ENCODE data around the gene SLC6A5.
"Not testable (repeated sequence)": the region's sequence is repeated elsewhere in the genome, so short reads cannot be mapped to it uniquely, and the experiment has no call there.

Gene SLC6A5

DNA sequence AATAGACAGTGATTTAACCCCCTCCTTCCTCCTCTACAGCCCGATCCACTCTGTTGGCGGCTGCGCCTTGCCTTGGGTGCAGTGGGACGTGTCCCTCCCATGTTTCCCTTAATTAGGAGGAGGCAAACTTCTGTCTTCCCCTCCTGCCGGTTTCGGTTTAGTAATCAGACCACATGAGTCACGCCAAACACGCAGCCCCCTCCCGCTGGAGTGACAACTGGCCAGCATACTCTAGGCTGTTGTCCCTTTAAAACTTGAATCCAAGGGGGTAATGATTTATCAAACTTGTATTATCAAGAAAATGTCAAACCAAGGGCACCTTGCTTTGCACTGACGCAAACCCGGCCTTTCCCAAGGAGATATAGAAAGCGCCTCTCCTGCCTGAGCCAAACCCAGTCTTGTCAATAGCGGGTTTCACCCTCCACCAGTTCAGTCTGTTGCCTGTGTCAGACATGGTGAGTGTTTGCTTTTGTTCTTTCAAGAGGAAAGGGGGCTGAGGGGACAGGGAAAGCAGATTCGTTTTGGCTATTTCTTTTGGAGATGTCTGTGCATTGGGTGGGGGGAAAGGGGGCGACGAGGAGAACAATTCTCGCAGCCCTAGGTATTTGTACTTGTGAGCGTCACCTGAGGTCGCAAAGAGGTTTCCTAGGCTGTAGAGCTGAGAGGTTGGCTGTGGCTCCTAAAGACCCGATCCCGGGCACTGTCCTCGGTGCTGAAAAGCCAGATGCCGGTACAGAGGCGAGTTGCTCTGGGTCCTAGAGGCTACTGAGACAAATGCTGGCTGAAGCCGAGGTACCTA, at the start of gene SLC6A5:
SLC6A5 (plus strand) TSS at position 388 of the 799 bp plus-strand sequence; CDS start at position 453, 65 bp downstream.
- DNase-seq (ENCODE audit: low read depth in 2 of 2): no peak

DNA sequence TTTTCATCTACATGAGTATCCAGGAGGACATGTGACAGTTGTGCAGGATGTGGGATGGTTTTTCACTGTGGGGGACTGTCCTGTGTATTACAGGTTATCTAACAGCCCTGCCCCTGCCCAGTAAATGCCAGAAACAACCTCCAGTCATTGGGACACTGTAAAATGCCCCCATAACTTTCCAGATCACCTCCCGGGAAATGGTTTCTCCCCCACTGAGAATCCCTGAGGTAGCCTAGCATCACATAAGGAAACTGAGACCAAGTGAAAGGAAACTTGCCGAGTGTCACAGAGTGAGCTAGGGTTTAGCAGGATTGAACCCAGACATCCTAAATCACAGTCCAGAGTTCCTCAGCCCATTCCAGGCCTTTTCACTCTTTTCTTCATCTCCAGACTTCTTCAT, 48.3 kb upstream of the SLC6A5 start:
- no peak for DNase-seq (ENCODE audit: low read depth in 2 of 2)

DNA sequence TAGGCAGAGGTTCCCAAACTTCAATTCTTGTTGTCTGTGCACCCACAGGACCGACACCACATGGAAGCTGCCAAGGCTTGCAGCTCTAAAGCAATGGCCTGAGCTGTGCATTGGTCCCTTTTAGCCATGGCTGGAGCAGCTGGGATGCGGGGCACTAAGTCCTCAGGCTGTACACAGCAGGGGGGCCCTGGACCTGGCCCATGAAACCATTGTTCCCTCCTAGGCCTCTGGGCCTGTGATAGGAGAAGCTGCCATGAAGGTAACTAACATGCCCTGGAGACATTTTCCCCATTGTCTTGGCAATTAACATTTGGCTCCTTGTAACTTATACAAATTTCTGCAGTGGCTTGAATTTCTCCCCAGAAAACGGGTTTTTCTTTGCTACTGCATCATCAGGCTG, 43.6 kb upstream of the SLC6A5 start:
- DNase-seq (ENCODE audit: low read depth in 2 of 2): no peak

DNA sequence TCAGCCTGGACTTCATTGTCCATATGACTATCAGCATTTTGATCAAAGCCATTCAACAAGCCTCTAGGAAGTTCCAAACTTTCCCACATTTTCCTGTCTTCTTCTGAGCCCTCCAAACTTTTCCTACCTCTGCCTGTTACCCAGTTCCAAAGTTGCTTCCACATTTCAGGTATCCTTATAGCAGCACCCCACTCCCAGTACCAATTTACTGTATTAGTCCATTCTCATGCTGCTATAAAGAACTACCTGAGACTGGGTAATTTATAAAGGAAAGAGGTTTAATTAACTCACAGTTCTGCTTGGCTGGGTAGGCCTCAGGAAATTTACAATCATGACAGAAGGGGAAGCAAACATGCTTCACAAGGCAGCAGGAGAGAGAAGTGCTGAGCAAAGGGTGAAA, 43.0 kb upstream of the SLC6A5 start:
- DNase-seq (ENCODE audit: low read depth in 2 of 2): not testable (repeated sequence)

DNA sequence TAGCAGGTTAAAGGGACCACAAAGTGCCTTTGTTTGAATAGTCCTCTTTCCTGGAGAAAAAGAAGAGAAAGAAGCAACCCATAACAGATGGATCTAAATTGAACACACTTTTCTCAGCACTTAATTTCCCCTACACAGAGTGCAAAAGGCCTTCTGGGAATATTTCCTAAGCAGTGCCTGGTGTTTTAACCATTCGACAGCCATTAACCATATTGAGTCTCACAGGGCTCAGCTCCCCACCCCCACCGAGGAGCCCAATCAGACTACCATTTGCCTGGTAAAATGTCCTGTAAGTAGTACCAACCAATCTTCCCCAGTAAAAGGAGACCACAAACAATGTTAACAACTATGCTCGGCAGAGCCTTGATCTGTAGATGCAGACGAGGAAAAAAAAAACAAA, 40.7 kb upstream of the SLC6A5 start:
- no peak for DNase-seq (ENCODE audit: low read depth in 2 of 2)

DNA sequence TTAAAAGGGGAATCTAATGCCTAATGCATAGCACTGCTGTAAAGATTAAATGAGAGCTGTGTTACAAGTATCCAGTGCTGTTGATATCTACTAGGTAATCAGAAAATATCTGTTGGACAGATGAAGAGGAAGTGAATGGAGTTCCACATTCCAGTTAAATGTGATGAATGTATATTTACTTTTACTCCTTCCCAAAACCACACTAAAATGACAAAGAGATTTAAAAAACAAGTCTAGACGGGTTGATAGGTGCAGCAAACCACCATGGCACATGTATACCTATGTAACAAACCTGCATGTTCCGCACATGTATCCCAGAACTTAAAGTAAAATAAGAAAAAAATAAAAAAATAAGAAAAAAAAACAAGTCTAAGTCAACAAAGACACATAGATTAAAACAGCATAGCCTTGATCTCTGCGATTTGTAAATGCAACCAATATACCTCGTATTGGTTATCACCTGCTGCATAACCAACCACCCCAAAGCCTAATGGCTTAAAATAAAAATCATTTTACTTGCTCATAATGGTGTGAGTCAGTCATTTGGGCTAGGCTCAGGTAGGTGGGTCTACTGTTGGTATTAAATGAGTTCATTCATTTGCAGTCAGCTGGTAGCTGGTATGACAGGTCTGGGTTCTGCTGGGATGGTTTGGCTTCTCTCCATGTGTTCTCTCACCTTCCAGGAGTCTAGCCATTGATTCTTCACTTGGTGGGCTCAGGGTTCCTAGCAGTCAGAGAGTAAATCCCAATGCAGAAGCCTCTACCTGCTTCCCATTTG, 39.7 kb upstream of the SLC6A5 start:
- no peak for DNase-seq (ENCODE audit: low read depth in 2 of 2)

DNA sequence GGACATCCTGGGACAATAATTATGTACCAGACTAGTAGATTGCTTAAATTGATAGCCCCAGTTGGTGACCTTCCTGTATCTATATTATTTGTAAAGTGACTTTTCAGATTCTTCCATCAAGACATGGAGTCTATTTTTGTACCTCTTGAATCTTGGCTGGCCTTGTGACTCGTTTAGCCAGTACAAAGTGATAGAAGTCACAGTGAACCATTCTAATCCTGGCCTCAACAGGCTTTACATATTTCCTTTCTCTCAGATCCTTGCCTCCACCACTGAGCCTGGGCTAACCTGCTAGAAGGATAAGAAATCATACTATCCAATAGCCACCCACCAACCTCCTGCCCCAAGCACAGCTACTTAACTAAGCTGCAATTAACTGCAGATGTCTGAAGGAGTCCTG, 37.5 kb upstream of the SLC6A5 start:
- no peak for DNase-seq (ENCODE audit: low read depth in 2 of 2)

DNA sequence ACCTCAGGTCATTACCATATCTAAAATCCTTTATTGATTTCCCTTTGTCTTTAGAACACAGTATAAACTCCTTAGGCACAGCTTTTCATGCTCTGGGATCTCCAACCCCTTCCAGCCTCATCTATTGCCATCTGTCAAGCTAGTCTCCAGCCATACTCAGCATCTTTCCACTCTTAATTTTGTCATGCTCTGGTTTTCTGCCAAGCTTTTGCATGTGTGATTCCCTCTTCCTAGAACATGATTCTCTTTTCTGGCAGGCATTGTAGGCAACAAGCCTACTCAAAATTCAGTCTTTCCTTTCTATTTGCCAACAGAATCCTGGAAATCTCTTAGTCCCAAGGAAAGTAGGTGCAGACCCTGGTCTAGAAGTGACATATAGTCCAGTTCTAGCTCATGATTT, 35.5 kb upstream of the SLC6A5 start:
- no peak for DNase-seq (ENCODE audit: low read depth in 2 of 2)

DNA sequence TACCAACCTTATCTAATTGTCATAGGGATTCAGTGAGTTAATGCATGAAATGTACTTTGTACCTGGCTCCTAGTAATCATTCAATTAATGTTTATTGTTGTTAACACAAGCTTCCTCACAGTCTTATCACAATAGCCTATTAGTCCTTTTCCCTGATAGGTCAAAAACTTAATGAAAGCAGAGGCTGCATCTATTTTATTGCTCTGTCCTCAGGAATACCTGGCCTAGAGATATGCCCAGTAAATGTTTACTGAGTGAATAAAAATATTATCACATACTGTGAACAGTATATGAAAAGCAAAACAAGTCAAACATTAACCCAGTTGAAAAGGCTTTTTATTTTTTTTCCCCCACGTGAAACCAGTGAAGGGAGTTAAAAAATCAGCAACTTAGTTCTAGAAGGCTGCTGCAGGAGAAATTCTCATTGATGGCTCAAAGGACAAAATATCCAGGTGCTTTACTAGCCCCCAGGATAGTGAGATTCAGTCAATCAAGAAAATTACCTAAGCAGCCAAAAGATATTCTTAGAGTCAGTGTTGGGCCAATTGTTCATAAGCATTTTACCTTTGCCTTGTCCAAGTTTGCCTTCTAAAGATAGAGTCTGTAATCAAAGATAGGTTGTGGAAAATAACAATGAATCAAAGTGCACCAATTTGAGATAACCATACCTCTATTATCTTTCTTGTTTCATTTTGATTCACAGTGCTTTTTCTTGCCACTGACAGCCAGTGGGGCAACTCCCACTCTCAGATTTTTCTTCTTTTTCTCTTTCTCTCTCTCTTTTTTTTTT, 34.4 kb upstream of the SLC6A5 start:
- no peak for DNase-seq (ENCODE audit: low read depth in 2 of 2)

DNA sequence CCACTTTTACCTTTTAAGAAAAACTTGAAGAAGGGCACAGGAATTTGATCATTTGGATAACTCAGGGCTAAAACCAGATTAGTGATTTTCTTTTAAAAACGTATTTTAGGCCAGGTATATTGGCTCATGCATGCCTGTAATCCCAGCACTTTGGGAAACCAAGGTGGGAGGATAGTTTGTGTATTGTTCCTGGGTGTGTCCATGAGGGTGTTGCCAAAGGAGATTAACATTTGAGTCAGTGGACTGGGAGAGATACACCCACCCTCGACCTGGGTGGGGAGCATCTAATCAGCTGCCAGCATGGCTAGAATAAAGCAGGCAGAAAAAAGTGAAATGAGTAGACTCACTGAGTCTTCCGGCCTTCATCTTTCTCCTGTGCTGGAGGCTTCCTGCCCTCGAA, 33.3 kb upstream of the SLC6A5 start:
- not testable (repeated sequence) for DNase-seq (ENCODE audit: low read depth in 2 of 2)

DNA sequence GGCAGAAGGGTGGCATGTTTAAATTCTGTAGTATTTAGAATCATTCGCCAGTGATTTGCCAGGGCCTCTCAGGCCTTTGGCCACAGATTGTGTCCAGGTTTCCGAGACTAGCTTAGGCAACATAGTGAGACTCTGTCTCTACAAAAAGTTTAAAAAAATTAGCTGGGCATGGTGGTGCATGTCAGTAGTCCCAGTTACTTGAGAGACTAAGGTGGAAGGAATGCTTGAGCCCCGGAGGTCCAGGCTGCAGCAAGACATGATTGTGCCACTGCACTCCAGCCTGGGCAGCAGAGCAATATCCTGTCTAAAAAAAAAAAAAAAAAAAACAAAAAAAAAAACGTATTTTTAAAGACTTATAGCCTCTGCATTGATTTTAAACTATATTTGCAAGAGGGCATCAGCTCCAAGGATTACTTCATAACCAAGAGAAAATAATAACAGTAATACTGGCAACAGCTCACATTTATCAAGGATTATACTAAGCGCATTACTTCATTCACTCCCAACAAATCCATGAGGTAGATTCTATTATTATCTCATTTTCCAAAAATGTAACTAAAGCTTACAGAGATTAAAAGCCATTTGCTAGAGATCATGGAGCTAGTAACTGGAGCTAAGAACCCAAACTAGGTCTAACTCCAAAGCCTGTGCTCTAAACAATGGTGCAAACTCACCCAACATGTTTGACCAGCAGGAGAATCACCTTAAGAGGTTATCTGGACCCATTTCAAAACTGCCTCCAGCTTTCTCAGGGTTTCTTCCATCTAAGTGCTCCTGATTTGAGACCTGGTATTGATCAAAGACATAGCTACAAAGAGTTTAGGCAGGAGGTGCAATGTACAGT, 32.6 kb upstream of the SLC6A5 start:
- no peak for DNase-seq (ENCODE audit: low read depth in 2 of 2)

DNA sequence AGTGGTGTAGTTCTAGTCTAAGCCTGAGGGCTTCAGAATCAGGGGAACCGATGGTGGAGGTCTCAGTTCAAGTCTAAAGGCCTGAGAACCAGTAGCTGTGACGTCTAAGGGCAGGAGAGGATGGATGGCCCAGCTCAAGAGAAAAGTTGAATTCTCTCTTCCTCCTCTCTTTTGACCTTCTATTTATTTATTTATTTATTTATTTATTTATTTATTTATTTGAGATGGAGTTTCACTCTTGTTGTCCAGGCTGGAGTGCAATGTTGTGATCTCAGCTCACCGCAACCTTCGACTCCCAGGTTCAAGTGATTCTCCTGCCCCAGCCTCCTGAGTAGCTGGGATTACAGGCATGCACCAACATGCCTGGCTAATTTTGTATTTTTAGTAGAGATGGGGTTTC, 19.7 kb upstream of the SLC6A5 start:
- DNase-seq (ENCODE audit: low read depth in 2 of 2): not testable (repeated sequence)

DNA sequence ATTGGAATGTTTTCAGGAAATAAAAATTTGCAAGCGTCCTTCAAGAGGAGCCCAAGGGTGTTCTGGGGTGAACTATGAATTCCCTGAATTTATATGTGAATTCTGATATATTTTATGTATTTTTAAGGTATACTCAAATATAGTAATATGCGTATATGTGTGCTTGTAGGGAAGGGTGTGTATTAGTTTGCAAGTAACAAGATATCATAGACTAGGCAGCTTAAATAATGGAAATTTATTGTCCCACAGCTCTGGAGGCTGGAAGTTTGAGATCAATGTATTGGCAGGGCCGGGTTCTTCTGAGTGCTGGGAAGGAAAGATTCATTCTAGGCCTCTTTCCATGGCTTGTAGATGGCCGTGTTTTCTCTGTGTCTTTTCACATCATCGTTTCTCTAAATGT, 16.2 kb upstream of the SLC6A5 start:
- DNase-seq (ENCODE audit: low read depth in 2 of 2): no peak

DNA sequence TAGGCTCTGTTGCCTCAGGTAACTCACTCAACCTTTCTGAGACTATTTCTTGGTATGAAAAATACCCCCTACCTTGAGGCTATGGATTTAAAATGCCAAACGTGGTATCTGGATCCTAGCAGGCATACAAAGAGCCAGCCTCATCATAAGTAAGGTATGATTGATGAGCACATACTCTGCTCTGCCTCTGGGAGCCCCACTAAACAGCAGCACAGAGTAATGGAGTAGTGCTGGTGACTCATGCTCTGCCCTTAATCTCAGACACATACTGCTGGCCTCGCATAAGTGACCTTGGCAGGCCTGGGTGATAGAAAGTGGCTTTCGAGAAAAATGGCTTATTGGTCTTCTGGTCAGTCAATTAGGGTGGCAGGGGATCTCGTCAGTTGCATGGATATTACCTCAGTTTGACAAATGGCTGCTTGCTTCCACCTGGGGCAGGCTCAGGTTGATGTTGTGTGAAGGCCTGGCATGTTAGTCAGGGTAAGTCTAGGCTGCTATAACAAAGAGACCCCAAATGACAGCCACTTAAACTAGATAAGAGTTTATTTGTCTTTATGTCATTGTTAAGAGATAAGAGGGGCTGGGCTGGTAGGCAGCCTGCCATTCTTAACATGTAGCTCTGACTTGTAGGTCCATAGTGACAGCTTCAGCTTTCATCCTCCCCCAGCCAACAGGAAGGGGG, 15.2 kb upstream of the SLC6A5 start:
- DNase-seq (ENCODE audit: low read depth in 2 of 2): no peak

DNA sequence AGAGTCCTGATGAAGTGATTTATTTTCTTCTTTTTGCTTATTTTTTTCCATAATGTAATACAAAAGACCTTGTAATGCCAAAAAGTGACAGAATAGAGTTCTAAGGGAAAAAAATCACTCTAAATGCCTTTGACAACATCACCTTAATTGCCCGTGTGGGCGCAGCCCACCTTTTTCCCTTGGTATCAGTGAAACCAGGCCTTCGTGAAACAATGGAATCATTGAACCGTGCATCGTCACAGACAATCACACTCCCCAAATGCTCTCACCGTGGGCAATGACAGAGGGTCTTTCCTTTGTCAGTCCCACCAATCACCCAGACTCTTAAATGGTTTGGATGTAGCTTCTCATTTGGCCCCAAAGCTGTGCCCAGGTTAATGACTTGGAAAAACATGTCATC, 9.6 kb upstream of the SLC6A5 start:
- DNase-seq (ENCODE audit: low read depth in 2 of 2): no peak

DNA sequence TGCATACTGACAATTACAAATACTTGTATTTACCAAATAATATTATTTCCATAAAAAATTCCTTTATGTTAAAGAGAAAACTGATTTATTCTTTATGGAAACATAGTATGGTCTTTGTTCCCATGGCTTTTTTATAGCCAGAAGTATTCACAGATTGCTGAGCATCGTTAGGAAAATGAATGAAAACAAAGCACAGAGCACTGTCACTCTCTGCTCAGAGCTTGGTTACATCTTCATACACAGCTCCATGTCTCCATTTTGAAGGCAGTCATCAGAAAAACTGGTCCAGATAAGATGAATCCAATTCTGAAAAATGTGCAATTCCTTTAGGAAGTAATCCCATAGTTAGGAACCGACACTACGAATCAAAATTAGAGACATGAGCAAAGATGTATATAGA, 9.0 kb upstream of the SLC6A5 start:
- no peak for DNase-seq (ENCODE audit: low read depth in 2 of 2)

DNA sequence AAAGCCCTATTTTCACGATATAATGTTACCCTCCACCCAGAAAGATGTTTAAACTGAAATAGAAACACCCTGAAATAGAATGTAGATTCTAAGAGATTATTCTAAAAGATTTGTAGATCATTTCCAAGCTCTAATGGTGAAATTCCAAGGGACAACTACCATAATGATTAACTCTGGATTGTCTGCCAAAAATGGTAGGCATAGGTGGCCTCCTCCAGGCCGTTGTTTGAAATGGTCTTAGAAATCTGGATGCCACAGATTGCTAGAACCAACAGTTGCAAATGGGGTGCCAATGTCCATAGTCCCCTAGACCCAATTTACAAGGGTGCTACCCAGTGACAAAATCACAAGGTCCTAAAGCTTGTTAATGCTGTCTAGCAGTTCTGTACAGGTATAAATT, 6.7 kb upstream of the SLC6A5 start:
- no peak for DNase-seq (ENCODE audit: low read depth in 2 of 2)

DNA sequence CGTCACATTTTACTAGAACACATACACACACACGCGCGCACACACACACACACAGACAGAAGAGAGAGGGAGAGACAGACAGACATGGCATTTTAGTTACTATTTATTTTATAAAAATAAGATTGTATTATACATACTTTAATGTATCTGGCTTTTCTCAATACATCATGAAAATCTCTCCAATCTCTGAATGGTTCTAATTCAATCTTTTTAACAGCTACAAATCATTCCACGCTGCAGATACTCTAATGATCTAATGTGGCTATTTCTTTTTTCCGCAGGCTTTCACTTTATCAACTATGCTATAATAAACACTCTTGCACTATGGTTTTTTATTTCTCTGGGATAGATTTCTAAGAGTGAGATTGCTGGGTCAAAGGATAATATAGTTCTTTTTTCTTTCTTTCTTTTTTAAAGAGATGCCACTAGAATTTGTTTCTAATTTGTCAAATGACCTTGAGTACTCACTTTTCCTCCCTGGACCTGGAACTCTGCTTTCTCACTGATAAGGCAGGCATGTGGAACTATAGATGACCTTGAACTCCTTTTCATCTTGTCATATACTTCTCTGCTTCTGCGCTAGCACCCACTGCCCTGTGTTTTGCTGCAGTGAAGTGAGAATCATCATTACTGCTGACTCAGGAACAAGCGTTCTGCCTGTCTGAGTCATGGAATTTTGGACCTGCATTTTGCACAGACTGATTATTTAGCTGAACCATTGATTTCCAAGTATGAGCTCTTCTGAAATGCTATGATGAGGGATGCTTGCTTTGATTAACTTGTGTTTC, 4.9 kb upstream of the SLC6A5 start:
- no peak for DNase-seq (ENCODE audit: low read depth in 2 of 2)

DNA sequence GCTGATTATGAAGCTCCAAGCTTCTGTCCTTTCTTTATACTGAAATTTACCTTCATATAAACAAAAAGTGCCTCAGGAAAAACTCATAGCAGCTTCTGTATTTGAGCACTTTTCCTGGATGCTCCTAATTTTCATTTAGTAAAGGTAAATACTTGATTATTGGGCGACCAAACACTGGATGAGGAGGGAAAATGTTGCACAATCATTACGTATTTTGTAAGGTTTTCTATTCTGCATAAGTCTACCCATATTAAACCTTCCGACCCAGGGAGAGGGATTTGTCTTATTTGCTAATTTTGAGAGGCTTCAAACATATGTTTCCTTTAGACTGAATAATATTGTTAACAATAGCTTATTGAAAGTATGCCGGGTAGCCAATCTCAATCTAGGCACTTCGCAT, 4.3 kb upstream of the SLC6A5 start:
- DNase-seq (ENCODE audit: low read depth in 2 of 2): no peak
